Transverse colon (tissue), 3 donors: ENCODE measurements around the gene KIF5B.

Source experiments
- POLR2A ChIP-seq: fragments of 450-650 bp; IDR thresholded peaks from one replicate; pipeline ENCODE4 v1.6.1; 2016; ENCODE audit warnings: antibody characterized with exemption, mild to moderate bottlenecking, moderate library complexity
- POLR2AphosphoS5 ChIP-seq, 3 donors: sonication (generic); formaldehyde crosslinking; IDR thresholded peaks; one replicate each; pipeline ENCODE4 v1.6.1; 2016; ENCODE audit warnings: antibody characterized with exemption in 3 of 3

DNA sequence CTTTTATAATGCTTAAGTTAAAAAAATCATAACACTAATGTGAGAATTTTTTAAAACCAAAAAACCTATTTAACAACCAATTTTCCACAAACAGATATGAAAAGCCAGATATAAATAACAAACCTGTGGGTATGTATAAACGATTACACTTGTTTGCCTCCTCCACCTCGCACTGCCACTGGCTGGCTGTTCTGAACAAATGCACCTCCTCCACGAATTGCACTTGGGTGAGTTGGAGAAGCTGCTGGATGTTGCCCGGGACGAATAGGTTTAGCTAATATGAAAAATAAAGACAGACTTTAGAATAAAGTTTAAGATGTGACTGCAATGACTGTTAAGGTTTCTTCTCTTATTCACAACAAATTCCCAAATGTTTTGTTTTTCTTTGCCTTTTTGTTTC, 40.8 kb downstream of the KIF5B start:
- TF ChIP-seq POLR2AphosphoS5 (IDR thresholded peaks at IDR 0.05) (no peak), POLR2A (no peak)
